ENCODE data around the gene RFX3. TPM values are rescaled to one million over a fixed set of nuclear protein-coding genes. Genes with fewer than 3 reads are reported as not detected.

The RFX3 gene
- total RNA-seq, 1 donor from 2014 or later = 3.8 TPM

DNA sequence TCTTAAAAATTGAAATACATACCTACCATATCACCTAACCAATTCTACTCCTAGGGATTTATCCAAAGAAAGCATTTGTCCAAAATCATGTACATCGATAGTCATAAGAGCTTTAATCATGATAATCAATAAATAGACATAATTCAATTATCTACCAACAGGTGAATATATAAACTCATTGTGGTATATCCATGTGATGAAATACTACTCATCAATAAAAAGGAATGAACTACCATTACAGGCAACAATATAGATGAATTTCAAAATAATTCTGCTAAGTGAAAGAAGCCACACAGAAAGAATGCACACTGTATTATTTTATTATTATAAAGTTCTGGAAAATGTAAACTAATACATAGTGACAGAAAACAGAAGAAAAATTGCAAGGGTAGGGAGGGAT is 81.8 kb downstream of the RFX3 start:
- no peaks in the 10 kb centered on the region for H3K4me1 ChIP-seq
- H3K27me3 ChIP-seq (ENCODE audit: low read depth) = no peaks in the 10 kb centered on the region
- H3K27ac ChIP-seq (replicated peaks) = no peak overlapping the region
- H3K36me3 ChIP-seq = no peaks in the 10 kb centered on the region
- intact Hi-C loops (cut with micrococcal nuclease) = no loop called here
- no peak for DNase-seq
- peaks cover 8% of the 10 kb centered on the region for H3K9me3 ChIP-seq (replicated peaks)
- no peak overlapping the region for H3K4me3 ChIP-seq
- TF ChIP-seq, protein P1, sequence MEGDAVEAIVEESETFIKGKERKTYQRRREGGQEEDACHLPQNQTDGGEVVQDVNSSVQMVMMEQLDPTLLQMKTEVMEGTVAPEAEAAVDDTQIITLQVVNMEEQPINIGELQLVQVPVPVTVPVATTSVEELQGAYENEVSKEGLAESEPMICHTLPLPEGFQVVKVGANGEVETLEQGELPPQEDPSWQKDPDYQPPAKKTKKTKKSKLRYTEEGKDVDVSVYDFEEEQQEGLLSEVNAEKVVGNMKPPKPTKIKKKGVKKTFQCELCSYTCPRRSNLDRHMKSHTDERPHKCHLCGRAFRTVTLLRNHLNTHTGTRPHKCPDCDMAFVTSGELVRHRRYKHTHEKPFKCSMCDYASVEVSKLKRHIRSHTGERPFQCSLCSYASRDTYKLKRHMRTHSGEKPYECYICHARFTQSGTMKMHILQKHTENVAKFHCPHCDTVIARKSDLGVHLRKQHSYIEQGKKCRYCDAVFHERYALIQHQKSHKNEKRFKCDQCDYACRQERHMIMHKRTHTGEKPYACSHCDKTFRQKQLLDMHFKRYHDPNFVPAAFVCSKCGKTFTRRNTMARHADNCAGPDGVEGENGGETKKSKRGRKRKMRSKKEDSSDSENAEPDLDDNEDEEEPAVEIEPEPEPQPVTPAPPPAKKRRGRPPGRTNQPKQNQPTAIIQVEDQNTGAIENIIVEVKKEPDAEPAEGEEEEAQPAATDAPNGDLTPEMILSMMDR (IDR thresholded peaks at IDR 0.05; ENCODE audit: borderline replicate concordance) = no peak

DNA sequence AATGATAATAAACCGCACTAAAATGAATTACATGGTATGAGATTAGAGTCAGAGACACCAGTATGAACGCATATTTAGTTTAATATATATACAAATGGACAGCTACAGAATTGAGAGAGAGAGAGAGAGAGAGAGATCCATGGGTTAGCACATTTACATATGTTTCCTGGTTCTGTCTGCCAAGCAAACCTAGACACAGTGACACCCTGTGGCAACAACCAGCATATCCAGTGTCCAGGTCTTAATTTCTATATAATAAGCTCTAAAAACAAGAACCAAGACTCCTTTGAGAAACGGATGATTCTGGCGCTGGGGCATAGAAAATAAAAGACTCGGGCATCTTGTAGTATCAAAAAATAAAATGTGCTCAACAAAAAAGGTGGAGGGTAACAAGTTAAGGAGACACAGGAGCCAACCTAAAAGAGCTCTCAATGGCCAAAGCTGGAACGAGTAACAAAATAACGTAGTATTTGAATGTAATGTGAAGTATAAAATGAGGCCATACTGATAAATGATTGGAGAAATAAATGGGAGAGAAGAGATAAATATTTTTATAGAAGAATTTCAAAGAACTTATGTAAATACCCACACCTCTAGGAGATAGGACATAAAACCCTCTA is 84.5 kb downstream of the RFX3 start:
- H3K27me3 ChIP-seq (ENCODE audit: low read depth) = no peaks in the 10 kb centered on the region
- H3K9me3 ChIP-seq (replicated peaks) = peaks cover 8% of the 10 kb centered on the region
- no peaks in the 10 kb centered on the region for H3K36me3 ChIP-seq
- TF ChIP-seq, protein P1 (IDR thresholded peaks at IDR 0.05; ENCODE audit: borderline replicate concordance) = peak; percentile 68
- peaks cover 6% of the 10 kb centered on the region for H3K4me1 ChIP-seq
- no peak for DNase-seq
- H3K27ac ChIP-seq (replicated peaks) = no peak overlapping the region
- intact Hi-C loops (cut with micrococcal nuclease) = no loop called here
- no peak overlapping the region for H3K4me3 ChIP-seq

DNA sequence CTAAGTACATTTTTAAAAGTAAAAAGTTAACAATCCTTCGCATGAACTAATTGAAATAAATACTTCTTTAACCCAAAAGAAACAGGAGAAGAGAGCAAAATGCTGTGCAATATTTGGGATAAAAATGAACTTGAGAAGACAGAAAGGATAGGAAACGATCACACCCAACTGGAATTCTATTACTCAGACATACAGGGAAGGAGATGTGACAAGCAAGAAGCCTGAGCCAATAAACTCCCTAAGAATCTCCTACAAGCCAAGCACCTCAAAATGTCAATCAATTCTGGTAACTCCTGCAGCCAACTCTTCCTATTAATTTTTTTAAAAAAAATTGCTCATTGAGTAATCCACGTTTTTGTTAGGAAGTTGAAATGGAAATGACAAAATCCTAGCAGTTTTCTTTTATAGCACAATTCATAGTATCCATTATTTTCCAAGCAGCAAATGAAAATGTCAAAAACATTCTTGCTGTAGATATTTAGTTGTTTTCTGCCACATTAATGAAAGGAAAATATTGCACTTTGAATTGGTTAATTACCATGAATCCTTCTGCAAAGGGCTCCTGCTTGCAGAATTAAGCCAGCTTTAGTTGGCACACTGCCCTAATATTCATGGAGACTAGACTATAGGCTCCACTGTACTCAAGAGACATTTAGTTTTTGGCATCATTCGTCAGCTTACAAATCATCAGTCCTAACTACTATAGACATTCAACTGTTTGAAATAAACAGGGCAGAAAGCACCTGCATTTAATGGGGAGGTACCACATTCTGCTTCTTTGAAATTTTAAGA is 89.0 kb downstream of the RFX3 start:
- no peaks in the 10 kb centered on the region for H3K9me3 ChIP-seq (replicated peaks)
- intact Hi-C loops (cut with micrococcal nuclease) = loop anchor here (5.0 kb wide), 1 partner anchor 195 kb away; no protein-coding TSS in a partner anchor
- TF ChIP-seq, protein P1 (IDR thresholded peaks at IDR 0.05; ENCODE audit: borderline replicate concordance) = no peak

DNA sequence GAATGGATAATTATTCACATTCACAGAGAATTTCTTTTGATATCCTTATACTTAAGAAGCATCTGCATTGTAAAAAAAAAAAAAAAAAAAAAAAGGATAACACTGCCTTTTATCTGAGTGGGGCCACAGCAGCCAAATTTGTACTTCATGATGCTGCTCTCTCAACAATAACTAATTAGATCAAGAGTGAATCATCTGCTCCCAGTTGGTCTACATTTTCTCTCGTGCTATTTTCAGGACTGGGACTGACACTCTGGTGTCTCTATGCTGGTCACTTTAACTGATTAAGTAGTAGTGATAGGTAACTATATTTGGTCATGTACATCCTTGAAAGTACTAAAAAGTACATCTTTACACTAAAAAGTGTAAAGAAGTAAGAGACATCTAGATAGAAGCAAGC is 90.1 kb downstream of the RFX3 start:
- intact Hi-C loops (cut with micrococcal nuclease) = loop anchor here (5.0 kb wide), 1 partner anchor 193 kb away; no protein-coding TSS in a partner anchor
- Histone ChIP-seq H3K27me3 (ENCODE audit: low read depth) (no peaks in the 10 kb centered on the region), H3K4me1 (peaks cover 6% of the 10 kb centered on the region), H3K36me3 (no peaks in the 10 kb centered on the region), H3K9me3 (replicated peaks) (no peaks in the 10 kb centered on the region), H3K27ac (replicated peaks) (no peak overlapping the region), H3K4me3 (no peak overlapping the region)
- TF ChIP-seq, protein P1 (IDR thresholded peaks at IDR 0.05; ENCODE audit: borderline replicate concordance) = no peak
- DNase-seq = no peak

More for the DNA sequence above, 89.0 kb downstream of the RFX3 start:
- no peaks in the 10 kb centered on the region for H3K27me3 ChIP-seq (ENCODE audit: low read depth)
- no peak for DNase-seq
- H3K27ac ChIP-seq (replicated peaks) = no peak overlapping the region
- no peaks in the 10 kb centered on the region for H3K36me3 ChIP-seq
- peaks cover 6% of the 10 kb centered on the region for H3K4me1 ChIP-seq
- H3K4me3 ChIP-seq = no peak overlapping the region

DNA sequence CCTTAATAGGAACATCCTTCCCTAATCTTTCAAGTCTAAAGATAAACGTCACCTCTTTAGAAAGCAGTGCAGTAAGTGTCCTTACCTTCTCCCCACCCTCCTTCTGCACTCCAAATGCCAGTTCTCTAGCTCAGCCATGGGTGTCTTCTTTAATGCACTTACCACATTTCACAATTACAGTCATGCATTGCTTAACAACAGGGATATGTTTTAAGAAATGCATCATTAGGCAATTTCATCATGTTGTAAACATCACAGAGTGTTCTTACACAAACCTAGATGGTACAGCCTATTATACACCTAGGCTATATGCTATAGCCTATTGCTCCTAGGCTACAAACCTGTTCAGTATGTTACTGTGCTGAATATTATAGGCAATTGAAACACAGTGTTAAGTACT is 91.2 kb downstream of the RFX3 start:
- TF ChIP-seq, protein P1 (IDR thresholded peaks at IDR 0.05; ENCODE audit: borderline replicate concordance) = no peak
- intact Hi-C loops (cut with micrococcal nuclease) = no loop called here

More for the DNA sequence above, 91.2 kb downstream of the RFX3 start:
- no peaks in the 10 kb centered on the region for H3K36me3 ChIP-seq
- no peaks in the 10 kb centered on the region for H3K27me3 ChIP-seq (ENCODE audit: low read depth)
- DNase-seq = no peak
- no peak overlapping the region for H3K27ac ChIP-seq (replicated peaks)
- no peaks in the 10 kb centered on the region for H3K9me3 ChIP-seq (replicated peaks)
- peaks cover 6% of the 10 kb centered on the region for H3K4me1 ChIP-seq
- H3K4me3 ChIP-seq = no peak overlapping the region

Measured in left ventricle myocardium inferior (tissue), 1 donor.